Prostate gland (tissue), 2 donors: ENCODE data around the gene CXXC1. TPM values are rescaled to one million over a fixed set of nuclear protein-coding genes. Genes with fewer than 3 reads are reported as not detected.

Experiments used
- DNase-seq: peaks from one replicate; pipeline ENCODE4 v3.0.0-alpha.2; 2019; ENCODE audit warnings: low spot score
- H3K27ac ChIP-seq, 2 donors: fragments of 200-600 bp; sonication (generic); 2 replicates each; pipeline ENCODE4 v1.5.1; 2017 to 2019
- H3K27me3 ChIP-seq: fragments of 200-600 bp; sonication (generic); replicated peaks from 2 replicates; pipeline ENCODE4 v1.5.1; 2019; ENCODE audit not compliant: insufficient read depth
- H3K36me3 ChIP-seq, 2 donors: fragments of 200-600 bp; sonication (generic); 1 replicate in 1 of 2; 2 replicates in 1 of 2; pipeline versions ENCODE4 v1.5.1 to v1.8.1; 2017 to 2019
- H3K4me1 ChIP-seq: fragments of 200-600 bp; sonication (generic); replicated peaks from 2 replicates; pipeline ENCODE4 v1.5.1; 2019
- H3K4me3 ChIP-seq, 2 donors: fragments of 200-600 bp; sonication (generic); 2 replicates each; pipeline ENCODE4 v1.5.1; 2017 to 2019
- H3K9me3 ChIP-seq: fragments of 200-600 bp; sonication (generic); 2 replicates; pipeline ENCODE4 v1.5.1; 2017
- POLR2A ChIP-seq: fragments of 450-650 bp; IDR thresholded peaks from one replicate; pipeline ENCODE4 v1.6.1; 2016; ENCODE audit warnings: antibody characterized with exemption, mild to moderate bottlenecking
- POLR2AphosphoS5 ChIP-seq: sonication (generic); formaldehyde crosslinking; IDR thresholded peaks from one replicate; pipeline ENCODE4 v1.6.1; 2017; ENCODE audit warnings: antibody characterized with exemption
- WGBS: methylation state at CpG from one replicate; pipeline ENCODE4 v1.1.5; 2018; 5-methylcytosine and 5-hydroxymethylcytosine counted together
- intact Hi-C: fragments of 100-400 bp; cut with DNase I; formaldehyde crosslinking; loops from one replicate; pipeline ENCODE4 v1.14.2; 2022
- total RNA-seq, 2 donors: library from RNA; depleted of rRNA; stranded (reverse); fragments of >200 nt; gene quantifications; one replicate each; pipeline ENCODE4 v1.1.0, GENCODE V29; 2016
- TF ChIP-seq, protein P1 (sequence below), 4 experiments: fragments of 200-600 bp in 2 of 4; fragments of 450-650 bp in 2 of 4; sonication (generic) in 2 of 4; IDR thresholded peaks; 1 replicate in 3 of 4; 2 replicates in 1 of 4; pipeline ENCODE4 v1.5.1; 2016 to 2019; ENCODE audit warnings: antibody characterized with exemption in 4 of 4, mild to moderate bottlenecking in 2 of 4, moderate library complexity in 2 of 4

CXXC1 gene
- total RNA-seq, 2 donors from 2014 or later: 61.9 to 87.4 TPM

DNA sequence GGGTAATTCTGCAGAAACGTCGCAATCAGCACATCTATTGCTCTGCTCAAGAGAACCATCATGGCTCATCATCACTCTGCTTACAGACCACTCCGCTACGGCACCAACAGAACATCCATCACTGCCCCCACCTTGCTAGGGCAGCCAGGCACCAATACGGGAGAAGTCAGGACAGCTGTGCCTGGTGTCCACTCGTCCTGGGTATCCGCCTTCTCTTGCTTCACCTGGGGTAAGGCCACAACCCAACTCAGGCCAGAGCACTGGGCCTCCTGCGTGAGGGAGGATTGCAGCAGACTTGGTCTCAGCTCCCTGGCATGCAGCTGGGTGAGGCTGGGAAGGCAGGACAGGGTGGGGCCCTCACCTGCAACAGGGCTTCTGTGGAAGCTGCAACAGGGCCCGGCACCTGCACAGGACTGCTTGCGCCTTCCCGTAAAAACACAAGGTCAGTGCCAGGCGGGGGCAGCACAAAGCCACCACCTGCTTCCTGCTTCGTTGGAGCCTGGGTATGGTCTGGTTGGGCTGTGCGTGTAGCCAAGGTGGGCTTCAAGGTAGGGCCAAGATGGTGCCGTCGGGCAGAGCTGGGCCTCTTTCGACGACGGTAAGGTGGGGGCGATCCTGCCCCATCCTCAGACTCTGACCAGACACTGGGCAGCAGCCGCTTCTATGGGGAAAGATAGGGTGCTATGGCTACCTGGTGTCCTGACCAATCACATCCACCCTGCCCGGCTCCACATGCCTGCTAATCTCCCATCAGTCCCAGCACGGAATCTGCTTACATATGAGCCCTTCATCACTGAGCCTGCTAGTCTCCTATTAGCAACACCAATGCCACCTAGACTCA lies 14.1 kb downstream of the CXXC1 start:
- H3K36me3 ChIP-seq: peaks cover 44% of the 10 kb centered on the region in 2 donors
- no peaks in the 10 kb centered on the region for H3K4me1 ChIP-seq
- no peaks in the 10 kb centered on the region for H3K27me3 ChIP-seq
- no peak overlapping the region for H3K27ac ChIP-seq
- intact Hi-C loops: no loop called here
- H3K4me3 ChIP-seq: no peak overlapping the region
- no peaks in the 10 kb centered on the region for H3K9me3 ChIP-seq
- TF ChIP-seq, protein P1, sequence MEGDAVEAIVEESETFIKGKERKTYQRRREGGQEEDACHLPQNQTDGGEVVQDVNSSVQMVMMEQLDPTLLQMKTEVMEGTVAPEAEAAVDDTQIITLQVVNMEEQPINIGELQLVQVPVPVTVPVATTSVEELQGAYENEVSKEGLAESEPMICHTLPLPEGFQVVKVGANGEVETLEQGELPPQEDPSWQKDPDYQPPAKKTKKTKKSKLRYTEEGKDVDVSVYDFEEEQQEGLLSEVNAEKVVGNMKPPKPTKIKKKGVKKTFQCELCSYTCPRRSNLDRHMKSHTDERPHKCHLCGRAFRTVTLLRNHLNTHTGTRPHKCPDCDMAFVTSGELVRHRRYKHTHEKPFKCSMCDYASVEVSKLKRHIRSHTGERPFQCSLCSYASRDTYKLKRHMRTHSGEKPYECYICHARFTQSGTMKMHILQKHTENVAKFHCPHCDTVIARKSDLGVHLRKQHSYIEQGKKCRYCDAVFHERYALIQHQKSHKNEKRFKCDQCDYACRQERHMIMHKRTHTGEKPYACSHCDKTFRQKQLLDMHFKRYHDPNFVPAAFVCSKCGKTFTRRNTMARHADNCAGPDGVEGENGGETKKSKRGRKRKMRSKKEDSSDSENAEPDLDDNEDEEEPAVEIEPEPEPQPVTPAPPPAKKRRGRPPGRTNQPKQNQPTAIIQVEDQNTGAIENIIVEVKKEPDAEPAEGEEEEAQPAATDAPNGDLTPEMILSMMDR (IDR thresholded peaks at IDR 0.05): no peak
- TF ChIP-seq POLR2A: no peak
- no peak for TF ChIP-seq POLR2AphosphoS5
- DNase-seq: no peak
- 92% methylated on average over 23 of the region's 23 CpGs for WGBS

DNA sequence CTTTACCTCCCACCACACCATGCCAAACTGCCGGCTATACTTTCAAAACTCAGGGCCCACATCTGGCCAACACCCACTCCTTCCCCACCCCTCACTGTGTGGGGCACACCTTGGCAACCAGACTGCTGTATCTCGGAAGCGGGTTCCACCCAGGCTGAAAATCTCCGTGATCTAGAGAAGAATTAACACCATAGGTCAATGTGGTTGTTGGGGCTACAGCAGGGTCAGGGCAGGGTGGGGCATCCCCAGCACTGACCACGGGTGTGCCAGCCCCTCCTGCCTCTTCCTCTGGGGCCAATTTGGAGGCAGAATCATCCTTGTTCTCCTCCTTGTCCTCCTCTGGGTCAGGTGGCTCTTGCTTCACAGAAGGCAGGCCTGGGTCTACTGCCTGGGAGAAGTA lies 14.9 kb downstream of the CXXC1 start:
- Histone ChIP-seq H3K4me1 (no peaks in the 10 kb centered on the region), H3K27ac (no peak overlapping the region), H3K9me3 (no peaks in the 10 kb centered on the region), H3K36me3 (peaks cover 44% of the 10 kb centered on the region in 2 donors), H3K4me3 (no peak overlapping the region), H3K27me3 (no peaks in the 10 kb centered on the region)
- DNase-seq: no peak
- no peak for TF ChIP-seq POLR2A
- no peak for TF ChIP-seq POLR2AphosphoS5
- TF ChIP-seq, protein P1 (IDR thresholded peaks at IDR 0.05): no peak
- 84% methylated on average over 5 of the region's 5 CpGs for WGBS
- intact Hi-C loops: no loop called here

- H3K36me3 ChIP-seq: peaks cover 12 to 13% of the 10 kb centered on the region in 2 donors
- TF ChIP-seq POLR2AphosphoS5 (no peak), POLR2A (no peak)
- TF ChIP-seq, protein P1 (IDR thresholded peaks at IDR 0.05): peak in 3 of 4 experiments; percentile 25 to 48 (median 30)
- H3K27ac ChIP-seq: peak overlapping the region in 1 of 2 donors; percentile 46
- no peaks in the 10 kb centered on the region for H3K9me3 ChIP-seq
- intact Hi-C loops: no loop called here
- H3K4me3 ChIP-seq: peak overlapping the region; percentile 21 to 25
- no peaks in the 10 kb centered on the region for H3K27me3 ChIP-seq
- WGBS: 33% methylated on average over 56 of the region's 56 CpGs
- H3K4me1 ChIP-seq: no peaks in the 10 kb centered on the region
- no peak for DNase-seq
These were observed 19.3 kb downstream of the CXXC1 start for GRCh38 chr18:50268022-50268747.

GRCh38 chr18:50266248-50266704 lies 21.2 kb downstream of the CXXC1 start, which contains the start of gene CFAP53:
Gene CFAP53 (minus strand): TSS chr18:50266495. CDS start chr18:50266404, 91 bp downstream.
- Histone ChIP-seq H3K36me3 (peaks cover 0 to 3% of the 10 kb centered on the region in 2 donors), H3K27me3 (no peaks in the 10 kb centered on the region), H3K4me1 (no peaks in the 10 kb centered on the region), H3K4me3 (peak within 1 kb of the TSS; percentile 49 to 51), H3K9me3 (no peaks in the 10 kb centered on the region), H3K27ac (no peak within 1 kb of the TSS)
- under 1% methylated on average over 37 of the region's 37 CpGs for WGBS
- intact Hi-C loops: no loop called here
- peak; percentile 82 for DNase-seq
- TF ChIP-seq POLR2A (no peak), POLR2AphosphoS5 (peak; percentile 66)
- TF ChIP-seq, protein P1 (IDR thresholded peaks at IDR 0.05): peak in 1 of 4 experiments; percentile 9
